K562 (cell line): ENCODE results near the gene KNTC1. TPM values are rescaled to one million over a fixed set of nuclear protein-coding genes. Genes with fewer than 3 reads are reported as not detected.

Source experiments
- ADNP ChIP-seq: fragments of 200-800 bp; sonication (Bioruptor generic); IDR thresholded peaks from 2 replicates; pipeline ENCODE4 v1.6.1; 2016; ENCODE audit warnings: missing genetic modification characterization, missing compliant biosample characterization
- ASH1L ChIP-seq: fragments of 450-650 bp; IDR thresholded peaks from 2 replicates; pipeline ENCODE4 v1.6.1; 2018; ENCODE audit warnings: borderline replicate concordance, mild to moderate bottlenecking, low read depth; ENCODE audit not compliant: partially characterized antibody
- BMI1 ChIP-seq: fragments of 150-350 bp; IDR thresholded peaks from 2 replicates; pipeline ENCODE4 v1.6.1; 2014; ENCODE audit warnings: low read length
- CREB3 ChIP-seq: fragments of 450-650 bp; conservative IDR thresholded peaks from 2 replicates; pipeline ENCODE4 v1.6.1; 2016; ENCODE audit warnings: missing genetic modification characterization, low read depth, mild to moderate bottlenecking, missing compliant biosample characterization, moderate library complexity
- HBP1 ChIP-seq: fragments of 450-650 bp; formaldehyde crosslinking; IDR thresholded peaks from 2 replicates; pipeline ENCODE4 v1.4.0; 2022; ENCODE audit warnings: missing genetic modification characterization
- HDGF ChIP-seq: fragments of 450-650 bp; IDR thresholded peaks from 2 replicates; pipeline ENCODE4 v1.6.1; 2016
- HSF4 ChIP-seq: fragments of 250-450 bp; sonication (Bioruptor Pico); IDR thresholded peaks from 2 replicates; pipeline ENCODE4 v2.1.2; 2022; ENCODE audit warnings: mild to moderate bottlenecking, moderate library complexity, borderline replicate concordance
- JUN ChIP-seq, 2 experiments: sonication (generic) in 1 of 2; formaldehyde crosslinking in 1 of 2; IDR thresholded peaks; 2 replicates each; pipeline versions ENCODE4 v1.6.1 to v1.8.0; 2012 to 2022; ENCODE audit warnings: borderline replicate concordance in 2 of 2, mild to moderate bottlenecking in 2 of 2, improper control_type of control experiment in 1 of 2, low read depth in 1 of 2, low read length in 1 of 2, missing genetic modification reagents in 1 of 2
- MAFG ChIP-seq: fragments of 450-650 bp; conservative IDR thresholded peaks from 2 replicates; pipeline ENCODE4 v1.6.1; 2016; ENCODE audit warnings: missing genetic modification characterization, missing compliant biosample characterization
- MIER1 ChIP-seq: fragments of 450-650 bp; IDR thresholded peaks from 2 replicates; pipeline ENCODE4 v1.6.1; 2016; ENCODE audit warnings: antibody characterized with exemption, mild to moderate bottlenecking, low read depth
- POLR2A ChIP-seq: fragments of 450-650 bp; conservative IDR thresholded peaks from 2 replicates; pipeline ENCODE4 v1.6.1; 2016
- ZFP36 ChIP-seq: fragments of 150-350 bp; IDR thresholded peaks from 2 replicates; pipeline ENCODE4 v1.6.1; 2018; ENCODE audit warnings: low read length, low read depth; ENCODE audit not compliant: partially characterized antibody
- ZNF124 ChIP-seq: sonication (generic); formaldehyde crosslinking; IDR thresholded peaks from 2 replicates; pipeline ENCODE4 v1.8.1; 2022; ENCODE audit warnings: missing genetic modification reagents
- ZNF316 ChIP-seq: fragments of 450-650 bp; IDR thresholded peaks from 2 replicates; pipeline ENCODE4 v1.6.1; 2016
- polyA plus RNA-seq, 8 experiments: library from polyadenylated mRNA; depleted of rRNA in 4 of 8; stranded (reverse) in 5 of 8; unstranded in 3 of 8; fragments of >200 nt; fragmentation: Nextera tagmentation in 2 of 8; fragmentation: Illumina TruSeq in 1 of 8; extraction: Ambion mirVana in 2 of 8; extraction: Trizol in 1 of 8; gene quantifications; 2 replicates each; pipeline versions ENCODE4 v1.2.1 to v1.2.3, GENCODE V29; 2011 to 2014; ENCODE audit warnings: inconsistent platforms in 1 of 8, missing spikeins in 1 of 8
- total RNA-seq, 7 experiments: library from RNA; depleted of rRNA in 6 of 7; stranded (reverse); fragments of >200 nt in 6 of 7; fragmentation: Illumina TruSeq in 2 of 7; extraction: Trizol in 2 of 7; gene quantifications; 2 replicates each; pipeline versions ENCODE4 v1.2.1 to v1.2.3, GENCODE V29; 2011 to 2021; ENCODE audit warnings: low replicate concordance in 1 of 7
- TF ChIP-seq, protein P1 (sequence below), 2 experiments: fragments of 450-650 bp; IDR thresholded peaks; 2 replicates each; pipeline ENCODE4 v1.6.1; 2018; ENCODE audit warnings: mild to moderate bottlenecking in 2 of 2, low read depth in 1 of 2; ENCODE audit not compliant: partially characterized antibody in 2 of 2
- TF ChIP-seq, protein P2 (sequence below): fragments of 250-450 bp; sonication (Bioruptor Pico); IDR thresholded peaks from 2 replicates; pipeline ENCODE4 v1.4.0; 2020; ENCODE audit warnings: mild to moderate bottlenecking, moderate library complexity

Gene KNTC1
- total and polyA plus RNA-seq, 9 of the 15 experiments (the other 6 are each of a cell fraction or from before 2014, with no cell fraction given): 38.9 to 135 (median 99.6) TPM

DNA sequence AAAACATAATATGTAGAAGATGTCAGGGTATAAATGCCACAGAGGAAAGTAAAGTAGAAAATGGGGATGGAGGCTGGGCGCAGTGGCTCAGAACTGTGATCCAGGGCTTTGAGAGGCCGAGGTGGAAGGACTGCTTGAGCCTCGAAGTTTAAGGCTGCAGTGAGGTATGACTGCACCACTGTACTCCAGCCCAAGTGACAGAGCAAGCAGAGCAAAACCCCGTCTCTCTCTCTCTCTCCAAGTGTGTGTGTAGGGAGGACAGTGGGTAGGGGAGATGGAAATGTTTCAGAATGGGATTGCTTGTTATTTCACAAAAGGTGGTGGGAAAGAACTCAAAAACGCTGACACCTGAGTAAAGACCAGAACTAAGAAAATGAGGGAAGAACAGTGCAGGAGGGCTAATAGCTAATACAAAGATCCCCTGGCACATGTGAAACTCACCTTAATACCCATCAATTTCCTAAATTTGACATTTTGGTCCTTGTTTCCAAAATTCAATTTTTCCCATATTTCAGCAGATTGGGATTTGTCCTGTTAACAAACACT is 20.6 kb upstream of the KNTC1 start (continued):
- TF ChIP-seq HBP1 (CRISPR knock-in tag) (no peak), ZFP36 (no peak), MAFG (tag) (0 out of 2 replicates have a peak, but pooled peaks have one; percentile 5), HDGF (no peak), HSF4 (CRISPR knock-in tag) (no peak), JUN (IDR thresholded peaks at IDR 0.05; ENCODE audit: borderline replicate concordance, low read depth, low read length) (no peak), JUN (CRISPR knock-in tag; IDR thresholded peaks at IDR 0.05; ENCODE audit: borderline replicate concordance) (no peak), ADNP (no peak), MIER1 (no peak), ZNF124 (CRISPR knock-in tag) (no peak), CREB3 (tag) (no peak), POLR2A (no peak; the same call in 1 of the 2 replicates), ZNF316 (peak; percentile 68), ASH1L (no peak), BMI1 (no peak)
- TF ChIP-seq, protein P1, sequence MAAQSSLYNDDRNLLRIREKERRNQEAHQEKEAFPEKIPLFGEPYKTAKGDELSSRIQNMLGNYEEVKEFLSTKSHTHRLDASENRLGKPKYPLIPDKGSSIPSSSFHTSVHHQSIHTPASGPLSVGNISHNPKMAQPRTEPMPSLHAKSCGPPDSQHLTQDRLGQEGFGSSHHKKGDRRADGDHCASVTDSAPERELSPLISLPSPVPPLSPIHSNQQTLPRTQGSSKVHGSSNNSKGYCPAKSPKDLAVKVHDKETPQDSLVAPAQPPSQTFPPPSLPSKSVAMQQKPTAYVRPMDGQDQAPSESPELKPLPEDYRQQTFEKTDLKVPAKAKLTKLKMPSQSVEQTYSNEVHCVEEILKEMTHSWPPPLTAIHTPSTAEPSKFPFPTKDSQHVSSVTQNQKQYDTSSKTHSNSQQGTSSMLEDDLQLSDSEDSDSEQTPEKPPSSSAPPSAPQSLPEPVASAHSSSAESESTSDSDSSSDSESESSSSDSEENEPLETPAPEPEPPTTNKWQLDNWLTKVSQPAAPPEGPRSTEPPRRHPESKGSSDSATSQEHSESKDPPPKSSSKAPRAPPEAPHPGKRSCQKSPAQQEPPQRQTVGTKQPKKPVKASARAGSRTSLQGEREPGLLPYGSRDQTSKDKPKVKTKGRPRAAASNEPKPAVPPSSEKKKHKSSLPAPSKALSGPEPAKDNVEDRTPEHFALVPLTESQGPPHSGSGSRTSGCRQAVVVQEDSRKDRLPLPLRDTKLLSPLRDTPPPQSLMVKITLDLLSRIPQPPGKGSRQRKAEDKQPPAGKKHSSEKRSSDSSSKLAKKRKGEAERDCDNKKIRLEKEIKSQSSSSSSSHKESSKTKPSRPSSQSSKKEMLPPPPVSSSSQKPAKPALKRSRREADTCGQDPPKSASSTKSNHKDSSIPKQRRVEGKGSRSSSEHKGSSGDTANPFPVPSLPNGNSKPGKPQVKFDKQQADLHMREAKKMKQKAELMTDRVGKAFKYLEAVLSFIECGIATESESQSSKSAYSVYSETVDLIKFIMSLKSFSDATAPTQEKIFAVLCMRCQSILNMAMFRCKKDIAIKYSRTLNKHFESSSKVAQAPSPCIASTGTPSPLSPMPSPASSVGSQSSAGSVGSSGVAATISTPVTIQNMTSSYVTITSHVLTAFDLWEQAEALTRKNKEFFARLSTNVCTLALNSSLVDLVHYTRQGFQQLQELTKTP (IDR thresholded peaks at IDR 0.05; ENCODE audit: low read depth in 1 of 2, partially characterized antibody in 2 of 2): no peak
- TF ChIP-seq, protein P2, sequence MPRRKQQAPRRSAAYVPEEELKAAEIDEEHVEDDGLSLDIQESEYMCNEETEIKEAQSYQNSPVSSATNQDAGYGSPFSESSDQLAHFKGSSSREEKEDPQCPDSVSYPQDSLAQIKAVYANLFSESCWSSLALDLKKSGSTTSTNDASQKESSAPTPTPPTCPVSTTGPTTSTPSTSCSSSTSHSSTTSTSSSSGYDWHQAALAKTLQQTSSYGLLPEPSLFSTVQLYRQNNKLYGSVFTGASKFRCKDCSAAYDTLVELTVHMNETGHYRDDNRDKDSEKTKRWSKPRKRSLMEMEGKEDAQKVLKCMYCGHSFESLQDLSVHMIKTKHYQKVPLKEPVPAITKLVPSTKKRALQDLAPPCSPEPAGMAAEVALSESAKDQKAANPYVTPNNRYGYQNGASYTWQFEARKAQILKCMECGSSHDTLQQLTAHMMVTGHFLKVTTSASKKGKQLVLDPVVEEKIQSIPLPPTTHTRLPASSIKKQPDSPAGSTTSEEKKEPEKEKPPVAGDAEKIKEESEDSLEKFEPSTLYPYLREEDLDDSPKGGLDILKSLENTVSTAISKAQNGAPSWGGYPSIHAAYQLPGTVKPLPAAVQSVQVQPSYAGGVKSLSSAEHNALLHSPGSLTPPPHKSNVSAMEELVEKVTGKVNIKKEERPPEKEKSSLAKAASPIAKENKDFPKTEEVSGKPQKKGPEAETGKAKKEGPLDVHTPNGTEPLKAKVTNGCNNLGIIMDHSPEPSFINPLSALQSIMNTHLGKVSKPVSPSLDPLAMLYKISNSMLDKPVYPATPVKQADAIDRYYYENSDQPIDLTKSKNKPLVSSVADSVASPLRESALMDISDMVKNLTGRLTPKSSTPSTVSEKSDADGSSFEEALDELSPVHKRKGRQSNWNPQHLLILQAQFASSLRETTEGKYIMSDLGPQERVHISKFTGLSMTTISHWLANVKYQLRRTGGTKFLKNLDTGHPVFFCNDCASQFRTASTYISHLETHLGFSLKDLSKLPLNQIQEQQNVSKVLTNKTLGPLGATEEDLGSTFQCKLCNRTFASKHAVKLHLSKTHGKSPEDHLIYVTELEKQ (CRISPR knock-in tag): no peak
- TF ChIP-seq, all 486 proteins: peak for 3
